A673 (cell line): Measurements from ENCODE around the gene RMND5A. TPM values are rescaled to one million over a fixed set of nuclear protein-coding genes. Genes with fewer than 3 reads are reported as not detected.

Experiments used
- BruUV-seq: library from RNA; stranded (reverse); fragments of 400-500 nt; replicated peaks from 2 replicates; lab custom pipeline; 2021; lab: Mats Ljungman, UMichigan
- CTCF ChIA-PET: fragments of 300-600 bp; sonication (Branson Sonifier 250); formaldehyde crosslinking; loops from one replicate; lab custom pipeline; 2022; ENCODE audit warnings: antibody characterized with exemption; lab: Charles Lee
- POLR2A ChIA-PET: fragments of 300-600 bp; sonication (Branson Sonifier 250); formaldehyde crosslinking; loops from one replicate; lab custom pipeline; 2022; ENCODE audit warnings: antibody characterized with exemption; ENCODE audit not compliant: low non-redundant PET; lab: Charles Lee
- DNase-seq: peaks from one replicate; pipeline ENCODE4 v3.0.0-alpha.2; 2015; ENCODE audit warnings: low spot score
- H3K27ac ChIP-seq: fragments of 200-600 bp; sonication (generic); 2 replicates; pipeline ENCODE4 v1.5.1; 2016; ENCODE audit warnings: mixed run types, low read depth, mild to moderate bottlenecking, mixed read lengths, antibody characterized with exemption, low read length; ENCODE audit not compliant: poor library complexity, severe bottlenecking
- H3K27me3 ChIP-seq: fragments of 200-600 bp; sonication (generic); replicated peaks from 2 replicates; pipeline ENCODE4 v1.6.1; 2017; ENCODE audit warnings: mixed run types, low read depth, mild to moderate bottlenecking, mixed read lengths, antibody characterized with exemption, low read length; ENCODE audit not compliant: insufficient read depth, poor library complexity
- H3K36me3 ChIP-seq: fragments of 200-600 bp; sonication (generic); 2 replicates; pipeline ENCODE4 v1.6.1; 2016; ENCODE audit warnings: mixed run types, mild to moderate bottlenecking, mixed read lengths, antibody characterized with exemption, low read length; ENCODE audit not compliant: insufficient read depth, poor library complexity, severe bottlenecking
- H3K4me1 ChIP-seq: fragments of 200-600 bp; sonication (generic); 2 replicates; pipeline ENCODE4 v1.6.1; 2017; ENCODE audit warnings: mixed run types, mild to moderate bottlenecking, mixed read lengths, antibody characterized with exemption, low read length; ENCODE audit not compliant: insufficient read depth, poor library complexity, severe bottlenecking
- H3K4me3 ChIP-seq: fragments of 200-600 bp; sonication (generic); 2 replicates; pipeline ENCODE4 v1.5.1; 2016; ENCODE audit warnings: low read depth, mixed run types, mild to moderate bottlenecking, mixed read lengths, low read length; ENCODE audit not compliant: poor library complexity, severe bottlenecking
- H3K9me3 ChIP-seq: fragments of 200-600 bp; sonication (generic); 2 replicates; pipeline ENCODE4 v1.6.1; 2016; ENCODE audit warnings: mixed run types, low read depth, mild to moderate bottlenecking, mixed read lengths, antibody characterized with exemption, low read length; ENCODE audit not compliant: poor library complexity, severe bottlenecking
- EZH2 ChIP-seq: fragments of 200-600 bp; sonication (generic); IDR thresholded peaks from 2 replicates; pipeline ENCODE4 v1.6.1; 2017; ENCODE audit warnings: borderline replicate concordance, low read depth, mild to moderate bottlenecking, mixed read lengths, antibody characterized with exemption, low read length; ENCODE audit not compliant: poor library complexity, severe bottlenecking
- intact Hi-C: fragments of 100-400 bp; cut with micrococcal nuclease; formaldehyde crosslinking; loops from one replicate; pipeline ENCODE4 v1.10.0; 2022; ENCODE audit not compliant: unreplicated experiment
- total RNA-seq: library from RNA; stranded (reverse); gene quantifications from 2 replicates; pipeline ENCODE4 v1.2.3, GENCODE V29; 2021
- TF ChIP-seq, protein P1 (sequence below): fragments of 300-800, 200-600 bp; sonication (generic); conservative IDR thresholded peaks from 2 replicates; pipeline ENCODE4 v1.5.1; 2017; ENCODE audit warnings: low read depth, mild to moderate bottlenecking, antibody characterized with exemption, low read length, moderate library complexity, mixed read lengths

RMND5A gene
- total RNA-seq, 1 experiment from 2014 or later = 38.7 TPM

GRCh38 chr2:86769838-86770237 is 49.7 kb downstream of the RMND5A start:
- TF ChIP-seq EZH2 = no peak
- TF ChIP-seq, protein P1, sequence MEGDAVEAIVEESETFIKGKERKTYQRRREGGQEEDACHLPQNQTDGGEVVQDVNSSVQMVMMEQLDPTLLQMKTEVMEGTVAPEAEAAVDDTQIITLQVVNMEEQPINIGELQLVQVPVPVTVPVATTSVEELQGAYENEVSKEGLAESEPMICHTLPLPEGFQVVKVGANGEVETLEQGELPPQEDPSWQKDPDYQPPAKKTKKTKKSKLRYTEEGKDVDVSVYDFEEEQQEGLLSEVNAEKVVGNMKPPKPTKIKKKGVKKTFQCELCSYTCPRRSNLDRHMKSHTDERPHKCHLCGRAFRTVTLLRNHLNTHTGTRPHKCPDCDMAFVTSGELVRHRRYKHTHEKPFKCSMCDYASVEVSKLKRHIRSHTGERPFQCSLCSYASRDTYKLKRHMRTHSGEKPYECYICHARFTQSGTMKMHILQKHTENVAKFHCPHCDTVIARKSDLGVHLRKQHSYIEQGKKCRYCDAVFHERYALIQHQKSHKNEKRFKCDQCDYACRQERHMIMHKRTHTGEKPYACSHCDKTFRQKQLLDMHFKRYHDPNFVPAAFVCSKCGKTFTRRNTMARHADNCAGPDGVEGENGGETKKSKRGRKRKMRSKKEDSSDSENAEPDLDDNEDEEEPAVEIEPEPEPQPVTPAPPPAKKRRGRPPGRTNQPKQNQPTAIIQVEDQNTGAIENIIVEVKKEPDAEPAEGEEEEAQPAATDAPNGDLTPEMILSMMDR = no peak
- POLR2A ChIA-PET = no interaction called here
- H3K4me3 ChIP-seq = no peak overlapping the region

GRCh38 chr2:86770816-86771301 is 50.8 kb downstream of the RMND5A start:
- ChIA-PET POLR2A (no interaction called here), CTCF (no interaction called here)
- intact Hi-C loops = no loop called here
- Histone ChIP-seq H3K27ac (no peak overlapping the region), H3K36me3 (peaks cover 41% of the 10 kb centered on the region), H3K27me3 (no peaks in the 10 kb centered on the region), H3K4me1 (no peaks in the 10 kb centered on the region), H3K4me3 (no peak overlapping the region), H3K9me3 (no peaks in the 10 kb centered on the region)
- DNase-seq = no peak
- TF ChIP-seq, protein P1 = no peak
- no peak for TF ChIP-seq EZH2
- no TSS peak for BruUV-seq

More at GRCh38 chr2:86769838-86770237, 49.7 kb downstream of the RMND5A start:
- no peaks in the 10 kb centered on the region for H3K27me3 ChIP-seq
- CTCF ChIA-PET = no interaction called here
- intact Hi-C loops = no loop called here
- BruUV-seq = no TSS peak
- H3K4me1 ChIP-seq = no peaks in the 10 kb centered on the region
- H3K27ac ChIP-seq = no peak overlapping the region
- DNase-seq = no peak
- H3K9me3 ChIP-seq = no peaks in the 10 kb centered on the region
- peaks cover 37% of the 10 kb centered on the region for H3K36me3 ChIP-seq

GRCh38 chr2:86772611-86773010 is 52.5 kb downstream of the RMND5A start:
- ChIA-PET CTCF (no interaction called here), POLR2A (no interaction called here)

More at GRCh38 chr2:86772611-86773010, 52.5 kb downstream of the RMND5A start:
- Histone ChIP-seq H3K36me3 (peaks cover 37% of the 10 kb centered on the region), H3K4me1 (no peaks in the 10 kb centered on the region), H3K4me3 (no peak overlapping the region), H3K27ac (no peak overlapping the region), H3K27me3 (no peaks in the 10 kb centered on the region), H3K9me3 (no peaks in the 10 kb centered on the region)
- TF ChIP-seq, protein P1 = no peak
- TF ChIP-seq EZH2 = no peak
- no peak for DNase-seq
- BruUV-seq = no TSS peak
- intact Hi-C loops = no loop called here
